SK-N-SH (cell line): ENCODE measurements around the gene RANBP10. TPM values are rescaled to one million over a fixed set of nuclear protein-coding genes. Genes with fewer than 3 reads are reported as not detected.

Source experiments
- CTCF ChIA-PET: fragments of 300-600, 350-600 bp; formaldehyde crosslinking; extraction: SDS; loops from one replicate; lab custom pipeline; 2021; lab: Yijun Ruan, JAX
- POLR2A ChIA-PET: fragments of 350-600 bp; sonication (Branson Sonifier 250); formaldehyde crosslinking; extraction: SDS; loops from one replicate; lab custom pipeline; 2020; ENCODE audit warnings: antibody characterized with exemption, inconsistent platforms; lab: Yijun Ruan, JAX
- DNase-seq: peaks from one replicate; pipeline ENCODE4 v3.0.0; 2012
- H2AFZ ChIP-seq: fragments of 200-600 bp; sonication (generic); 2 replicates; pipeline ENCODE4 v1.8.1; 2016; ENCODE audit warnings: antibody characterized with exemption, mild to moderate bottlenecking, low read depth
- H3F3A ChIP-seq: fragments of 200-600 bp; sonication (generic); replicated peaks from 2 replicates; pipeline ENCODE3; 2016; ENCODE audit warnings: antibody characterized with exemption, mild to moderate bottlenecking; ENCODE audit not compliant: insufficient read depth
- H3K27ac ChIP-seq, 2 experiments: fragments of 200-500 bp in 1 of 2; fragments of 200-600 bp in 1 of 2; sonication (Bioruptor generic) in 1 of 2; sonication (generic), shearing (Covaris generic) in 1 of 2; 2 replicates each; pipeline versions ENCODE4 v1.5.1 to v1.6.1; 2014 to 2016; ENCODE audit warnings: low read depth in 2 of 2, inconsistent platforms in 1 of 2, low read length in 1 of 2, mild to moderate bottlenecking in 1 of 2, mixed read lengths in 1 of 2
- H3K27me3 ChIP-seq: fragments of 200-600 bp; sonication (generic), shearing (Covaris generic); 2 replicates; pipeline ENCODE4 v1.6.1; 2016; ENCODE audit warnings: mixed run types; ENCODE audit not compliant: insufficient read depth
- H3K36me3 ChIP-seq, 2 experiments: fragments of 200-500 bp in 1 of 2; fragments of 200-600 bp in 1 of 2; sonication (Bioruptor generic) in 1 of 2; sonication (generic) in 1 of 2; replicated peaks in 1 of 2; 2 replicates each; pipeline versions ENCODE3 to v1.5.1; 2014 to 2016; ENCODE audit warnings: low read length in 1 of 2, mild to moderate bottlenecking in 1 of 2; ENCODE audit not compliant: insufficient read depth in 2 of 2, control insufficient read depth in 1 of 2
- H3K4me1 ChIP-seq, 2 experiments: fragments of 200-500 bp in 1 of 2; fragments of 200-600 bp in 1 of 2; sonication (Bioruptor generic) in 1 of 2; sonication (generic), shearing (Covaris generic) in 1 of 2; 2 replicates each; pipeline versions ENCODE4 v1.5.1 to v1.6.1; 2014 to 2016; ENCODE audit warnings: low read depth in 1 of 2, low read length in 1 of 2, mixed run types in 1 of 2; ENCODE audit not compliant: insufficient read depth in 2 of 2, control insufficient read depth in 1 of 2
- H3K4me2 ChIP-seq: fragments of 200-600 bp; sonication (generic), shearing (Covaris generic); 2 replicates; pipeline ENCODE4 v1.6.1; 2017; ENCODE audit warnings: mixed run types
- H3K4me3 ChIP-seq, 2 experiments: fragments of 200-500 bp in 1 of 2; fragments of 200-600 bp in 1 of 2; sonication (Bioruptor generic) in 1 of 2; sonication (generic), shearing (Covaris generic) in 1 of 2; 2 replicates each; pipeline versions ENCODE4 v1.5.1 to v1.8.1; 2014 to 2016; ENCODE audit warnings: low read depth in 2 of 2, inconsistent platforms in 1 of 2, low read length in 1 of 2, mild to moderate bottlenecking in 1 of 2, mixed read lengths in 1 of 2, moderate library complexity in 1 of 2
- H3K79me2 ChIP-seq: fragments of 200-600 bp; sonication (generic); 2 replicates; pipeline ENCODE4 v1.8.1; 2017; ENCODE audit warnings: mild to moderate bottlenecking; ENCODE audit not compliant: insufficient read depth
- H3K9ac ChIP-seq: fragments of 200-600 bp; sonication (generic); 2 replicates; pipeline ENCODE4 v1.6.1; 2017; ENCODE audit warnings: mixed run types
- H3K9me2 ChIP-seq: fragments of 200-600 bp; sonication (generic); 2 replicates; pipeline ENCODE4 v1.6.1; 2017; ENCODE audit warnings: mixed run types
- H3K9me3 ChIP-seq: fragments of 200-600 bp; sonication (generic); 2 replicates; pipeline ENCODE4 v1.6.1; 2017; ENCODE audit warnings: mixed run types, mild to moderate bottlenecking, moderate library complexity
- H4K20me1 ChIP-seq: fragments of 200-600 bp; sonication (generic); 2 replicates; pipeline ENCODE4 v1.6.1; 2017; ENCODE audit warnings: mild to moderate bottlenecking, mixed run types; ENCODE audit not compliant: insufficient read depth
- CHD2 ChIP-seq: fragments of 150-350 bp; IDR thresholded peaks from 2 replicates; pipeline ENCODE4 v1.6.1; 2018; ENCODE audit warnings: low read length; ENCODE audit not compliant: partially characterized antibody
- FOSL2 ChIP-seq: IDR thresholded peaks from 2 replicates; pipeline ENCODE4 v1.4.0; 2012; ENCODE audit warnings: low read depth, mild to moderate bottlenecking, moderate library complexity, borderline replicate concordance
- GABPA ChIP-seq: IDR thresholded peaks from 2 replicates; pipeline ENCODE4 v1.4.0; 2012; ENCODE audit warnings: low read depth, mild to moderate bottlenecking
- GATA2 ChIP-seq: sonication (generic); formaldehyde crosslinking; IDR thresholded peaks from 2 replicates; pipeline ENCODE4 v1.5.0; 2020; ENCODE audit warnings: mild to moderate bottlenecking, missing genetic modification reagents
- MXI1 ChIP-seq: IDR thresholded peaks from 2 replicates; pipeline ENCODE4 v1.6.1; 2012; ENCODE audit warnings: mild to moderate bottlenecking, low read depth, low read length, improper control_type of control experiment
- NRF1 ChIP-seq: IDR thresholded peaks from 2 replicates; pipeline ENCODE4 v1.6.1; 2012; ENCODE audit warnings: low read depth, mild to moderate bottlenecking, low read length
- REST ChIP-seq: IDR thresholded peaks from 2 replicates; pipeline ENCODE4 v1.6.1; 2012; ENCODE audit warnings: mild to moderate bottlenecking, low read depth, low read length, moderate library complexity
- RXRA ChIP-seq: IDR thresholded peaks from 2 replicates; pipeline ENCODE4 v1.4.0; 2012; ENCODE audit warnings: low read depth, mild to moderate bottlenecking, borderline replicate concordance
- SIN3A ChIP-seq: IDR thresholded peaks from 2 replicates; pipeline ENCODE4 v1.6.1; 2012; ENCODE audit warnings: low read depth, mild to moderate bottlenecking, low read length, moderate library complexity, borderline replicate concordance
- SMC3 ChIP-seq: IDR thresholded peaks from 2 replicates; pipeline ENCODE4 v1.6.1; 2012; ENCODE audit warnings: low read depth, low read length, improper control_type of control experiment
- TCF12 ChIP-seq: IDR thresholded peaks from 2 replicates; pipeline ENCODE4 v1.4.0; 2012
- WGBS: methylation state at CpG from one replicate; pipeline ENCODE4 v1.1.6; 2017; ENCODE audit warnings: low lambda C conversion rate; 5-methylcytosine and 5-hydroxymethylcytosine counted together
- polyA plus RNA-seq, 3 experiments: library from polyadenylated mRNA; depleted of rRNA; stranded (reverse); fragments of >200 nt; gene quantifications; 2 replicates each; pipeline ENCODE4 v1.2.3, GENCODE V29; 2012
- TF ChIP-seq, protein P1 (sequence below): fragments of 150-350 bp; IDR thresholded peaks from 2 replicates; pipeline ENCODE4 v1.6.1; 2016; ENCODE audit warnings: mild to moderate bottlenecking, low read depth, low read length
- TF ChIP-seq, protein P2 (sequence below): IDR thresholded peaks from 2 replicates; pipeline ENCODE4 v1.4.0; 2012; ENCODE audit warnings: low read depth, borderline replicate concordance
- TF ChIP-seq, protein P3 (sequence below): IDR thresholded peaks from 2 replicates; pipeline ENCODE4; 2012

The RANBP10 gene
- polyA plus RNA-seq, 1 of the 3 experiments (the other 2 are of a cell fraction) = 12.1 TPM

- Histone ChIP-seq H3K9me2 (no peaks in the 10 kb centered on the region), H4K20me1 (peaks cover 17% of the 10 kb centered on the region), H3K4me2 (no peak overlapping the region), H3F3A (no peaks in the 10 kb centered on the region), H3K27me3 (no peaks in the 10 kb centered on the region), H3K27ac (no peak overlapping the region), H3K4me1 (peaks cover 0 to 14% of the 10 kb centered on the region in 2 experiments; a peak in 2 of 4 replicates), H3K79me2 (peaks cover 73% of the 10 kb centered on the region), H3K36me3 (peaks cover 2 to 6% of the 10 kb centered on the region in 2 experiments), H3K4me3 (no peak overlapping the region), H2AFZ (no peak overlapping the region), H3K9me3 (no peaks in the 10 kb centered on the region), H3K9ac (no peak overlapping the region)
- DNase-seq = no peak
- WGBS = 97% methylated on average over 2 of the region's 2 CpGs
- POLR2A ChIA-PET = interaction anchor here (0.5 kb wide), 1 partner anchor 136 kb away, joined by 3 read pairs; no protein-coding TSS in a partner anchor
- TF ChIP-seq MXI1 (no peak), REST (no peak), NRF1 (no peak), TCF12 (no peak), RXRA (no peak), GABPA (no peak), GATA2 (no peak)
- TF ChIP-seq, protein P1, sequence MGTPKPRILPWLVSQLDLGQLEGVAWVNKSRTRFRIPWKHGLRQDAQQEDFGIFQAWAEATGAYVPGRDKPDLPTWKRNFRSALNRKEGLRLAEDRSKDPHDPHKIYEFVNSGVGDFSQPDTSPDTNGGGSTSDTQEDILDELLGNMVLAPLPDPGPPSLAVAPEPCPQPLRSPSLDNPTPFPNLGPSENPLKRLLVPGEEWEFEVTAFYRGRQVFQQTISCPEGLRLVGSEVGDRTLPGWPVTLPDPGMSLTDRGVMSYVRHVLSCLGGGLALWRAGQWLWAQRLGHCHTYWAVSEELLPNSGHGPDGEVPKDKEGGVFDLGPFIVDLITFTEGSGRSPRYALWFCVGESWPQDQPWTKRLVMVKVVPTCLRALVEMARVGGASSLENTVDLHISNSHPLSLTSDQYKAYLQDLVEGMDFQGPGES = no peak
- TF ChIP-seq, protein P2, sequence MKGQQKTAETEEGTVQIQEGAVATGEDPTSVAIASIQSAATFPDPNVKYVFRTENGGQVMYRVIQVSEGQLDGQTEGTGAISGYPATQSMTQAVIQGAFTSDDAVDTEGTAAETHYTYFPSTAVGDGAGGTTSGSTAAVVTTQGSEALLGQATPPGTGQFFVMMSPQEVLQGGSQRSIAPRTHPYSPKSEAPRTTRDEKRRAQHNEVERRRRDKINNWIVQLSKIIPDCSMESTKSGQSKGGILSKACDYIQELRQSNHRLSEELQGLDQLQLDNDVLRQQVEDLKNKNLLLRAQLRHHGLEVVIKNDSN = no peak
- TF ChIP-seq, protein P3, sequence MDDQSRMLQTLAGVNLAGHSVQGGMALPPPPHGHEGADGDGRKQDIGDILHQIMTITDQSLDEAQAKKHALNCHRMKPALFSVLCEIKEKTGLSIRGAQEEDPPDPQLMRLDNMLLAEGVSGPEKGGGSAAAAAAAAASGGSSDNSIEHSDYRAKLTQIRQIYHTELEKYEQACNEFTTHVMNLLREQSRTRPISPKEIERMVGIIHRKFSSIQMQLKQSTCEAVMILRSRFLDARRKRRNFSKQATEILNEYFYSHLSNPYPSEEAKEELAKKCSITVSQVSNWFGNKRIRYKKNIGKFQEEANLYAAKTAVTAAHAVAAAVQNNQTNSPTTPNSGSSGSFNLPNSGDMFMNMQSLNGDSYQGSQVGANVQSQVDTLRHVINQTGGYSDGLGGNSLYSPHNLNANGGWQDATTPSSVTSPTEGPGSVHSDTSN = no peak
- CTCF ChIA-PET = interaction anchor here (0.9 to 2.4 kb wide), 3 partner anchors 33 to 154 kb away, joined by 3 to 9 read pairs (median 4); partner anchors contain the start of gene CTCF
These were observed 90.3 kb downstream of the RANBP10 start for GRCh38 chr16:67716097-67716496.

DNA sequence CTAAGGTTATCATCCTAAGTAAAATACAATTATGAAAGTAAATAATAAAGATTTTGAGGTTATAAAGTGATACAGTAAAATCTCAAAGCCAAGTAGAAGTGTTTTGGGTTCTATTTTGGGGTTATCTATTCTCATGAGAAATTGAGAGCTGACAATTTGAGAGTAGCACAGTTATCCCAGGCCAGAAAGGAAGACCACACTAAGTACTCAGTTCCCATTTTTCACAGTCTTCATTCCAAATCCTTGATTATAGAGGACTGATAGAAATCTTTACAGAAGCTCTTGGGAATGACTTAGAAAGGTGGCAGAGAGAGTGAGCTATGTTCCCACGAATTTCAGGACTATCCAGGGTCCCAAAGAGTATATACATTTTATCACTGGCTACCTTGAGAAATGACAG is 91.8 kb downstream of the RANBP10 start:
- ChIA-PET POLR2A (no interaction called here), CTCF (interaction anchor here (0.8 to 1.3 kb wide), 2 partner anchors 42 to 185 kb away, joined by 3 to 4 read pairs; no protein-coding TSS in a partner anchor)
- peaks cover 21% of the 10 kb centered on the region for H4K20me1 ChIP-seq

More for the DNA sequence above, 91.8 kb downstream of the RANBP10 start:
- TF ChIP-seq, protein P3 = no peak
- TF ChIP-seq, protein P2 = no peak
- TF ChIP-seq SMC3 (no peak), RXRA (no peak), SIN3A (no peak), FOSL2 (no peak), CHD2 (no peak)
- H3K9me2 ChIP-seq = no peaks in the 10 kb centered on the region
- peaks cover 1% of the 10 kb centered on the region for H3F3A ChIP-seq
- H3K27me3 ChIP-seq = no peaks in the 10 kb centered on the region
- H3K4me3 ChIP-seq = no peak overlapping the region
- H2AFZ ChIP-seq = no peak overlapping the region
- H3K27ac ChIP-seq = no peak overlapping the region
- WGBS = 100% methylated on average over 1 of the region's 1 CpG
- DNase-seq = no peak
- peaks cover 0 to 8% of the 10 kb centered on the region in 2 experiments; a peak in 2 of 4 replicates for H3K4me1 ChIP-seq
- H3K4me2 ChIP-seq = no peak overlapping the region
- H3K9me3 ChIP-seq = no peaks in the 10 kb centered on the region
- H3K79me2 ChIP-seq = peaks cover 87% of the 10 kb centered on the region
- H3K36me3 ChIP-seq = peaks cover 2 to 6% of the 10 kb centered on the region in 2 experiments
- no peak overlapping the region for H3K9ac ChIP-seq
